Activated CD8-positive, alpha-beta memory T cell treated with anti-CD3 and anti-CD28 coated beads for 48 hours (primary cell): Measurements from ENCODE around the gene SURF1.
A peak's percentile ranks its signal among the peaks of the same experiment; 100 is the strongest.
"Not testable (repeated sequence)": the region's sequence is repeated elsewhere in the genome, so short reads cannot be mapped to it uniquely, and the experiment has no call there.

ENCODE experiments used
- DNase-seq, 3 experiments: peaks; one replicate each; pipeline ENCODE4 v3.0.0-alpha.2; 2020; ENCODE audit warnings: low read depth in 2 of 3, low spot score in 2 of 3

The SURF1 gene

DNA sequence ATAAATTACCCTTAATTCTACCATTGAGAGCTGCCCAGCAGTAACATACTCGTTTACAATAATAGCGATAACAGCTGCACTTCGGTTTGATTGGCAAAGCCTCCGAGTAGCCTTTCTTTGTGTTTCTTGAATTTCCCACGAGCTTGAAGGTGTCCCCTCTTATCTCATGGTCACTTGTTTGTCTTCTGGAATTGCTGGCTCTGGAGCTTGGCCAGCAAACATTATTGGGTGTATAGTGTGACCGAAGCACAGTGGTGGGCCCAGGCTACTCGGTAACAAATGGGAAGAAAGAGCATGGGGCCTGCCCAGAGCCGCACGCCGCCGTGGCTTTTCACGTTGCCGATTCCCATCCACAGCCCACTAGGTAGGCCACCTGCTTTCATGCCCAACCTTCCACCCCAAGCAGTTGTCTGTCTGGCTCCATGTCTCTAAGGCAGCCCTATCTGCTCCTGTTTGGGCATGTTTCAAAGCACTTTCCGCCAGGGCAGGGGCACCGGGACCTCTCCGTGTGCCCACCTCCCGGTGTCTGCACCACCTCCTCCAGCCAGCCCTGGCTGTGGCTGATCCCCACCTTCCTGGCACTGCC is 28.5 kb upstream of the SURF1 start:
- no peak for DNase-seq

GRCh38 chr9:133383438-133383837 is 27.2 kb upstream of the SURF1 start:
- DNase-seq: no peak

DNA sequence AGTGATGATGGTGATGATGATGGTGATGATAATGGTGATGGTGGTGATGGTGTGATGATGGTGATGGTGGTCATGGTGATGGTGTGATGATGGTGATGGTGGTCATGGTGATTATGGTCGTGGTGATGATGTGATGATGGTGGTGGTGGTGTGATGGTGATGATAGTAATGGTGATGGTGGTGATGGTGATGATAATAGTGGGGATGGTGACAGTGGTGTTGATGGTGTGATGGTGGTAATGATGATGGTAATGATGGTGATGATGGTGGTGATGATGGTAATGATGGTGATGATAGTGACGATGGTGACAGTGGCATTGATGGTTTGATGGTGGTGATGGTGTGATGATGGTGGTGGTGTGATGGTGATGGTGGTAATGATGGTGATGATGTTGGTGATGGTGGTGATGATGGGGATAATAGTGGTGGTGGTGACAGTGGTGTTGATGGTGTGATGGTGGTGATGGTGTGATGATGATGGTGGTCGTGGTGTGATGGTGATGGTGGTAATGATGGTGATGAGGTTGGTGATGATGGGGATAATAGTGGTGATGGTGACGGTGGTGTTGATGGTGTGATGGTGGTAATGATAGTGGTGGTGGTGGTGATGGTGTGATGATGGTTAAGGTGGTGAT is 26.3 kb upstream of the SURF1 start:
- no peak for DNase-seq

- no peak for DNase-seq
Measured at GRCh38 chr9:133380734-133381133, 24.4 kb upstream of the SURF1 start.

GRCh38 chr9:133379153-133380086 is 23.1 kb upstream of the SURF1 start:
- DNase-seq: no peak

- no peak for DNase-seq
Measured at GRCh38 chr9:133378408-133378962, 22.2 kb upstream of the SURF1 start.

DNA sequence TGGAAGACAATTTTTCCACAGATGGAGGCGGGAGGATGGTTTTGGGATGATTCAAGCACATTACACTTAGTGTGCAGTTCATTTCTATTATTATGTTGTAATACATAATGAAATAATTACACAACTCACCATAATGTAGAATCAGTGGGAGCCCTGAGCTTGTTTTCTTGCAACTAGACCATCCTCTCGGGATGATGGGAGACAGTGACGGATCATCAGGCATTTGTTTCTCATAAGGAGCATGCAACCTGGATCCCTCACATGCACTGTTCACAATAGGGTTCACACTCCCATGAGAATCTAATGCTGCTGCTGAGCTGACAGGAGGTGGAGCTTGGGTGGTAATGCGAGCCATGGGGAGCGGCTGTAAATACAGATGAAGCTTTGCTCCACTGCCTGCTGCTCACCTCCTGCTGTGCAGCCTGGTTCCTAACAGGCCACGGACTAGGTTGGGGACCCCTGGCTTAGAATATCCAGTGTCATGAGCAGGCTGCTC is 21.5 kb upstream of the SURF1 start:
- DNase-seq: no peak

DNA sequence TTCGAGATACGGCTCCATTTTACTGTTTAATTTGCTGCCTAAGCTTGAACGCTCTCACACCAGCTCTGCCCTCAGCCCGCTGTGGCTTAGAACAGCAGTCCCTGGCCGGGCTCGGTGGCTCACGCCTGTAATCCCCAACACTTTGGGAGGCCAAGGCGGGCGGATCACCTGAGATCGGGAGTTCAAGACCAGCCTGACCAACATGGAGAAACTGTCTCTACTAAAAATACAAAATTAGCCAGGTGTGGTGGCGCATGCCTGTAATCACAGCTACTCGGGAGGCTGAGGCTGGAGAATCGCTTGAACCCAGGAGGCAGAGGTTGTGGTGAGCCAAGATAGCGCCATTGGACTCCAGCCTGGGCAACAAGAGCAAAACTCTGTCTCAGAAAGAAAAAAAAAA is 21.0 kb upstream of the SURF1 start:
- not testable (repeated sequence) for DNase-seq

DNA sequence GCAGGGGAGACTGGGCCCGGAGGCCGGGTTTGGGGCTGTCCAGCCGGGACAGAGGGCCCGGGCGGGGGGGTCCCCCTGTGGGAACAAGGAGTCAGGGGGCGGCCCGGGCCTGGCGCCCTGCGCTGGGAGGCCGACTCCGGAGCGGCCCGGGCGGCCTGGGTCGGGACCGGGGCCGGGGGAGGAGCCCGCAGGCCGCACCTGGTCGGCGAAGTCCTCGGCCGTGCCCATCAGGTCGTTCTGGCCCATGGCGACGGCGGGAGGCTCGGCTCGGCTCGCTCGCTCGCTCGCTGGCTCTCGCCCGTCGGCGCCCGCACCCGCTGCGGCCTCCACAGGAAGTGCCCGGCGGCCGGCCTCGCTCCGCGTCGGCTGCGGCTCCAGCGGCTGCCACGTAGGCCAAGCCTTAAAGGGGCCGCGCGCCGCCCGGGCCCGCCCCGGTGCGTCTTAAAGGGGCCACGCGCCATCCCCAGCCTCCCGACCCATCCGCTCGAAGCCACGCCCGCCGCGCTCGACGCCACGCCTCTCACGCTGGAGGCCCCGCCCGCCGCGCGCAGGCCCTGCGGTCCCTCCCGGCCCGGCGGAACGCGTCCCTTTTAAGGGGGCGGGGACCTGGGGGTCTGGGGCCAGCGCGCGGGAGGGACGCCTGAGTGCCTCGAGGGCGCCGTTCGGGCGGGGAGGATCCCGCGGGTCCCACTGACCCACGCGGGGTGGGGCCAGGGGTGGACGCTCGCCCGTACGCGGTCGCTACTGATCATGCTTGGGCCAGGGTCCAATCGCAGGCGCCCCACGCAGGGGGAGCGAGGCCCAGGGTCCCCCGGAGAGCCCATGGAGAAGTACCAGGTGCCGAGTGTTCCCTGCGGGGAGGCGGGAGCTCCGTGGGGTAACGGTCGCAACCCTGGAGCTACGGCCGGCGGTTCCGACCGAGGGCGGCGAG is 19.7 kb upstream of the SURF1 start, which contains the start of the genes STKLD1 and SURF4:
Gene STKLD1 (plus strand): TSS at position 643 of the 931 bp plus-strand sequence. CDS start 108 bp downstream, at position 751.
Gene SURF4 (minus strand): TSS at position 337 of the 931 bp plus-strand sequence. CDS start 91 bp downstream, at position 246.
- peak; percentile 93 to 96 (median 93) for DNase-seq

DNA sequence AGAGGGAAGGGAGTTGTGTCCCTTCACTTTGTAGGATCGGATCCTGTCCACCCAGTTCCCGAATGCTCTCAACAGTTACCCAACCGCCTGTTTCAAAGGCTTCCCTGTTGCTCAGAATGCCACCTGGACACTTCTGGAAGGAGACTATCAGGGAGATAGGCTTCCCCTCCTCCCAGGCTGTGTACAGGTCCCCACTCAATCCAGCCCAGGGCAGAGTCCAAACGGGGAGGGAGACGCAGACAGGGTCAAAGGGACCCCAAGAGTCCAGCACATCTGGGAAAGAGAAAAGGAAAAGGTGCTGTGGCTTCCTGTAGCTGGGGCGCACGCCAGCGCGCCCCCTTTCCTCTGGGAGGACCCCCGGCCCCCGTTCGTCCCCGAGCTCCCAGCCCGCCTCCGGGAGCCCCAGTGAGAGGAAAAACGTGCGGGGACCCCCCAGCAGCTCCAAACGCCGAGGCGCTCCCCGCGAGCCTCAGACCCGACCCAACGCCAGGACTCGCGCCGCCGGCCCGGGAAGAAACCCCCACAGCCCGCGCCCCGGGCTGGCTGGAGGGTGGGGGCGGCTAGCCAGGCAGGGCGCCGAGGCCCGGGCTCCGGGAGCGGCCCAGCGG is 18.9 kb upstream of the SURF1 start:
- no peak for DNase-seq

GRCh38 chr9:133374612-133375115 is 18.4 kb upstream of the SURF1 start:
- no peak for DNase-seq

- no peak for DNase-seq
Measured at GRCh38 chr9:133372144-133372543, 15.9 kb upstream of the SURF1 start.

DNA sequence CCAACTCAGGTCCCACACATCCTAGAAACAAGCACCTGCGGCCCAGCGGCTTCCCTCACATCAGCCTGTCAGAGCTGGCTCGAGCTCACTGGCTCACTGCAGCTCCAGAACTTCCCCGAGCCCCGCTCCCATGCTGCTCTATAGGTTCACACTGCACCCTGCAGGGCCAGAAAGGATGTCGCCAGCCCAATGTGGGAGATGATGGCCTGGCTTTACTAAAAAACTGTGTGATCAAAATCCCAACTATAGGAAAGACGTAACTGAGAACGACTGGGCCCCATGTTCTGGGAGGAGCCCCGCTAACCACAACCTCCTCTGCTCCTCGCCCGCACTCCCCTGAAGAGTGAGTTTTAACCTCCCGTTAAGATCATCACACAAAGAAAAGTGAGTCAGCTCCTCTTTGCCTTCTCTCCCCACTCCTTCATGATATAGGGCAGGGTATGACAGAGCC is 15.0 kb upstream of the SURF1 start:
- peak in 1 of 3 experiments; percentile 59 for DNase-seq

DNA sequence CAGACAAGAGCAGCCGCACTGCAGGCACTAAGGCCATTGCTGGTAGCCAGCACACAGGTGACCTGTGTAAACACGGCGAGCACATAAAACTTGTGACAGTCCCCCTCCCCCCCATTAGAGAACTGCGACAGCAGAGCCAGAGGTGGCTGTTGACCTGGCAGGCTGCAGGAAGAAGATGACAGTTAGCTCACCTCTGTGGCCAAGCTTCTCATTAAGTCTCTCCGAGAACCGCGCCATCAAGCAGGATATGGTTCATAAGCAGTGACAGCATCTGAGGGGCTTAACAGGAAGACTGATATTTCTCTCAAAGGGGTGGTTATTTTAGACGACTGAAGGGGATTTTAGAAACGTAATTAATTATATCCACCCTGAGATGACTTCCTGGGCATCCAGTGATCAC is 14.4 kb upstream of the SURF1 start:
- DNase-seq: no peak

GRCh38 chr9:133369933-133370332 is 13.6 kb upstream of the SURF1 start:
- no peak for DNase-seq

DNA sequence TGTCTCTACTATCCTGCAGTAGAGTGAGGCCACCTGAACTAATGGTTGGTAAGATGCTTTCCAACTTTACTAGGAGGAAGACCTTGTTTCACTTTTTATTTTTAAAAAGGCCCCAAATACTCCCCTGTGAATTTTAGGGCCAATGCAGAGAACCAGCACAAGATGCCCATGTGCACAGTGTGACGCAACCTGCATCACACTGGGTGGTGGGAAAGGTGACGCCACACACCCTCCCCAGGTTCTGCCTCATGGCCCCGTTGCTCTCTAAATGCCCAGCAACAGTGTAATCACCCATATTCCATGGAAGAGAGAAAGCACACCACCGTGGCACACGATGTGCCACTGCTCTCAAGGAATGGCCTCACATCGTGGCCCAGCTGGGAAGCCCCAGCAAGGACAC is 13.1 kb upstream of the SURF1 start:
- DNase-seq: no peak

GRCh38 chr9:133368249-133368881 is 12.1 kb upstream of the SURF1 start:
- DNase-seq: no peak

DNA sequence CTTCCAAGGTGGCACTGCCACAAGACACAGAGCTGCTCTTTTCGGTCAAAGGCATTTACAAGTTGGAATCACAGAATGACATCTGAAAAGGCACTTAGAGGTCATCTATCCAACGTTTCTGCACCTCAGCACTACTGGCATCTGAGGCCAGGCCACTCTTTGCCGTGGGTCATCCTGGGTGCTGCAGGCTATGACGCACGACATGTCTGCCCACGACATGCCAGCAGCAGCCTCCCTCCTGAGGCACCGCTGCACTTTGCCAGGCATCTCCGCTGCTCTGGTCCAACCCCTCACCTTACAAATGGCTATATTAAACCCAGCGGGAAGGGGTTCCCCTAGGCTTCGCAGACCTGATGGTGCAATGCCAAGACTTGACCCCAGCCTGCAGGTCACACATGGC is 11.5 kb upstream of the SURF1 start:
- DNase-seq: no peak

DNA sequence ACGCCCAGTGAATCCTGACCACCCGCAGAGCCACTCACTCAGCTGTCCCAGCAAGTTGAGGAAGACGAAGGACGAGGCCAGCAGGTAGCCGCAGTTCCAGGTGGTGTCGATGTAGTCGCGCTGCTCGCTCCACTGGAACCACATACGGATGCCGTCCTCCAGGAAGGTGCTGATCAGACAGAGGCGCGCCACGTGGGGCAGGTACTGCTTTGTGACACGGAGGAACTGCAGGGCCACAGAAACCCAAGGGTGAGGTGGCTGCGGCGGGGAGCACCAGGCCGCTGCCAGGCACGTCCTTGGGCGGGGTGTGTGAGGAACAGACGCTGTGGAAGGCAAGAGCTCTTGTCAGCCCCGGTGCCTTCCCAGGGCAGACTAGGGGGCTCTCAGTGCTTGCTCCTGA is 10.9 kb upstream of the SURF1 start:
- DNase-seq: no peak
